Brain pericyte (primary cell): Measurements from ENCODE around the gene SLFN14.
"Not testable (repeated sequence)": the region's sequence is repeated elsewhere in the genome, so short reads cannot be mapped to it uniquely, and the experiment has no call there.

ENCODE experiments used
- DNase-seq: peaks from one replicate; pipeline ENCODE4 v3.0.0-alpha.2; 2012; ENCODE audit warnings: low read depth, low spot score

SLFN14 gene

DNA sequence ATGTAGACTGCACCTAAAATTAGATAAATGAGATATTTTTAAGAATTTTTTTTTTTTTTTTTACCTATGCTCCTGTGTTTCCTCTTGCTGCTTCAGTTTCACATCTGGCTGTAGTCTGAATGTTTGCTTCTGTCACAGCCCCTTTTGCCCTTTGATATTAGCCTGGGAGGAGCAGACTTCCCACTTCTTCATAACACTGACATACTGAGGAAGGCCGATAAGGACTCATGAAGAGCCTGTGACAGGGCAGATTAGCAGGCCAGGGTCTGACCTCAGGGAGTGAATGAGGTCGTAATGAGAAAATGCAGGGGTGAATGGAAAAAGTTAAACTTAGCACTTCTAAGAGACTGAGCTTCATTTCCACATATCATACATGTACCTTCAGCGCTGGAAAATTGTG lies at the start of gene SLFN14:
TSS of gene SLFN14 (minus strand) at position 117 of the 400 bp plus-strand sequence. CDS start 2,757 bp downstream, outside the sequence.
- DNase-seq = no peak

DNA sequence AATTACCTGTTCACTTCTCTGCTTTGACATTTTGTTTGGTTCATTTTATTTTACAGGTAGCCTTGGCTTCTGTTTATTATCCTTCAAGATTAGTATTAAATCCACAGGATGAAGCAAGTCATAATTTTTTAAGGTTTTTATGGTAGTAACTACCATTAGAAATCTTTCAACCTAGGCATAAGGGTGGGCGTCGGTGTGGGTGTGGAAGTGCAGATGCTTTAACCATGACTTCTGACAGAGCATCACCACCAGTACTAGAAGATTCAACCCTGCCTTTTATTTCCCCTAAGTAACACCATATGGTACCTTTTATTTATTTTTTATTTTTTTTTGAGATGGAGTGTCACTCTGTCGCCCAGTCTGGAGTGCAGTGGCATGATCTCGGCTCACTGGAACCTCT lies 49.2 kb upstream of the SLFN14 start:
- no peak for DNase-seq

DNA sequence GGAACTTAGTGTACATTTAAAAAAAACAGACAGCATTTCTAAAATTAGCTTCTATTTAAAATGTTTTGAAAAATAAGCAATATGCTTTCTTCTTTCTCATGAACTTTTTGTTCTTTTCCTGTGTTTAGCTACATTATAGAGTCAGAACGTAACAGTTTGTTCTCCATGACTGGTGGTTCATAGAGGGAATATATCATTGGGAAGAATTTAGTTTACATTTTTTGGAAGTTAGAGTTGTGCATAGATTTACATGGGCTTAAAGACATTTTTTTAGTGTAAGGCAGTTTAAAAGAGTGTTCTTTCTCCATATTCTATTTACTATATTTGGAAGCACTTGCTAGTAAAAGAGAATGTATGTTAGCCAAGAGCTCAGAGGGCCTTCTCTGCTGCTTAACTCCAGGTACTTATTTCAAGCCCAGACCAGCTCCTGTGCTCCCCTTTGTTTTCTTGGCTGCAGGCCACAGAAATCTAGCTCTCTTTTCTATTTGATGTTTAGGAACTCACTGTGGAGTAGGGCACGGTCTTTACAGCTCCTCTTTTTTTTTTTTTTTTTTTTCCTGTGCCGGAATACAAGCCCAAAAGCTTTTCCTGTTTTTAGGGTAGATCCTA lies 46.7 kb upstream of the SLFN14 start:
- DNase-seq = no peak

DNA sequence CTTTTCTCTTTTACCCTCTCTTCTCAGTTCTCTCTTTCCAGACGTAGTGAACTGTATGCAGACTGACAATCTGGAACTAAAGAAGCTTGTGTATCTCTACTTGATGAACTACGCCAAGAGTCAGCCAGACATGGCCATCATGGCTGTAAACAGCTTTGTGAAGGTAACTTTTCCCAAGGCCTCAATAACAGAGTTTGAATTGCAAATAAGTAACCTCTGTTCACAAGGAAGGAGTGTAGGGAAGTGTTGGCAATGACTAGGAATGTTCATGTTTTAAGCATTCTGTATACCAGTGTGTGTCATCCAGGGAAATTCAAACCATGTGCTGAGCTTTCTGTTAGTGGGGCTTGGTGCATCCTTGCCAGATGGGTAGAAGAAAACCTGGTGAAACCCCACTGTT lies 45.1 kb upstream of the SLFN14 start:
- DNase-seq = no peak

DNA sequence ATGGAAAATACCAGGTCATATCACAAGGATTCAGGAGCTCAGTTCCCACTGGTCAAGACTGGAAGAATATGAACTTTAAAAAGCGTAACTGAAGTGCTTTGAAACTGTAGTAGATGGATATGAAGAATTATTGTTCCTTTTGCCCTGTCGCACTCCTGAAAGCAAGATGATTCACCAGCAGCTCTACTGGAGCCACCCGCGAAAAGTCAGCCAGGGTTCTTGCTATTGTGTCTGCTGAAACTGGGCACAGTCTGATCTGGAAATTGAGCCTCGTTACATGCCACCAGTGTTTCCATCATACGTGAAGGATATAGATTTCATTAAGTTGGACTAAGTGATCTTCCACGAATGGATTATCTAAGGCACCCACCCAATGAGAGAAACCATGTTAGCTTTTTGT lies 43.1 kb upstream of the SLFN14 start:
- no peak for DNase-seq

DNA sequence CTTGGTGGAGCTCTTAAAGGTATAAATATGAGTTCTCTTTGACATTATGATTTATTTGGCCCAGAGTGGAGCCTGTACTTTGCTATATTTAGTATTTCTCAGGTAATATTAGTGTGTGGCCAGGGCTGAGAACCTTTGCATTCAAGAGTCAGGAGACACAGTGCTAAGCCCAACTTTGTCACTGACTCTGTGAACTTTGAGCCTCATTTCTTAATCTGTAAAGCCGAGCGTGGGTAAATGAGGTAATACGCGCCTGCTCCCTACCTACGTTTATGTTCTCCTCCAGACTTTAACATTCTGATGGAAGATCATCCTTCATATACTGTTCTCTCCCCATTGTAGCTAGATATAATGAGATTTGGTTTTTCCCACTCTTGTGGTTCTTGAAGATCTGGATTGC lies 37.0 kb upstream of the SLFN14 start:
- DNase-seq = no peak

DNA sequence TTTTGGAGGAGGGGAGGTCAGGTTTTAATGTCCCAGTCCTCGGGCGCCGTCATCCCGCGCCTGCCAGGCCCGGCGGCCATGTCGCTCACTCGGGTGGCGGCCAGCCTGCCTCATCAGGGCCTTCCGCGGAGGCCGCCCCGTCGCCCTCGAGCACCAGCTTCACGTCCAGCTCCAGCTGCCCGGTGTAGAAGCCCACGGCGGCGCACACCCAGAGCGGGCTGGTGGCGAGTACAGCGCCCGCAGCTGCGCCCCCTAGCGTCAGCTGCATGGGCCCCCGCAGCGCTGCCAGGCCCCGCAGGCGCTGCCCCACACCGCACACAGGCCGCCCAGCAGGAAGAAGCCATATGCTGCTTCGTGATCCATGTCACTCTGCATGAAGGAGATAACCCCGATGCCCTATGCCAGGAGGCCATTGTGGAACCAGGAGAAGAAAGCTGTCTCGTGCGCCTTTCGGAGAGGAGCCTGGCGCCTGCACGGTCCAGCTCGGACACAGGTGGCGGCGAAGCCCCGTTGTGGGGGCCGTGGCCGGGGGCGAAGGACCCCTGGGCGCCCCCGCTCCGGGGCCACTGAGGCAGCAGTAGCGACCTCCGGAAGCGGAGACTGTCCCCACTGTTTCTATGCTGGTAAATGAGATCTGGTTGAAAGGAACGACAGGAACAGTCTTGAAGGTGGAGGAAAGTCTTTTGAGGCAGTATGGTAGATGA lies 36.1 kb upstream of the SLFN14 start:
- no peak for DNase-seq

DNA sequence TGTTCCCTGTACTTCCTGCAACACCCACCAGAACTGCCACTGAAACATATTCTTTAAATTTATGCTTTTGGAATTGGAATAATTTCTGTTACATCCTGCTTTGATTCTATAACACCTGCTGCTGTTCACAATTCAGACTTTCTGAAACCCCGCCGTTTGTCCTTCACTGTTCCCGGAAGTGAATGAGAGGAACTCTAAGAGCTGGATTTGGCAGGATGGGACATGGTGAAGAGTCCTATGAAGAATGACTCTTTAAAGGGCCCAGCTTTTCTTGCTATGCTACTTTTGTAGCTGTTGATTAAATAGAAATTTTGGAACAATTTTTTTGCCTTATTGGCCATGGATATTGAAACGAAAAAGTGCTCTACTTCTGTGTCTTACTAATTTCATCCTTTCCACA lies 35.5 kb upstream of the SLFN14 start:
- no peak for DNase-seq

DNA sequence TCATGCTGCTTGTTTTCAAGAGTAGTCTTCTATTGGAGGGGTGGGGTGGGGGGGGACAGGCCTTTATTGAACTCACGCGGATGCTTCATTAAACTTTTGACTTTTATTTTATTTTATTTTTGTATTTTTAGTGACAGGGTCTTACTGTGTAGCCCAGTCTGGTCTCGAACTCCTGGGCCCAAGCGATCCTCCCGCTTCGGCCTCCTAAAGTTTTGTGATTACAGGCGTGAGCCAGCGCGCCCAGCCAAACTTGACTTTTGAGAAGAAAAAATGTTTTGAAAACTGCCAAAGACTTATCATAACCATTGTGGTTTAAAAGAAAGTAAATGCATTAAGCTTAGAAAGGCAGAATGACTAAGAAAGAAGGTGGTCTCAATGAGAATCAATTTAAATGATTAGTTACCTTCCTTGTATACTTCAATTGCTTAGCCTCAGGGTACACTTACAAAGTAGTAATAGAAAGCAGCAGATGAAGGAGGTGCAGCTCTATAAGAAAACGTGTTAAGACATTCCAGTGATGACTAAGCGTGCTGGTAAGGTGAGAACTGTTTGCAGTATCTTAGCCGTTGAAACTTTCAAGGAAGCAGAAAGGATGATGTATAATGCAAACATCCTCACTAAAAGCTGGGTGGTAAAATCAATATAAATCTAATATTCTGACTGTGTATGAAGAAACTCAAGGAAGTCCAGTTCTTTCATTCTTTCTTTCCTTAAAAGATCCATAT lies 27.7 kb upstream of the SLFN14 start:
- no peak for DNase-seq

DNA sequence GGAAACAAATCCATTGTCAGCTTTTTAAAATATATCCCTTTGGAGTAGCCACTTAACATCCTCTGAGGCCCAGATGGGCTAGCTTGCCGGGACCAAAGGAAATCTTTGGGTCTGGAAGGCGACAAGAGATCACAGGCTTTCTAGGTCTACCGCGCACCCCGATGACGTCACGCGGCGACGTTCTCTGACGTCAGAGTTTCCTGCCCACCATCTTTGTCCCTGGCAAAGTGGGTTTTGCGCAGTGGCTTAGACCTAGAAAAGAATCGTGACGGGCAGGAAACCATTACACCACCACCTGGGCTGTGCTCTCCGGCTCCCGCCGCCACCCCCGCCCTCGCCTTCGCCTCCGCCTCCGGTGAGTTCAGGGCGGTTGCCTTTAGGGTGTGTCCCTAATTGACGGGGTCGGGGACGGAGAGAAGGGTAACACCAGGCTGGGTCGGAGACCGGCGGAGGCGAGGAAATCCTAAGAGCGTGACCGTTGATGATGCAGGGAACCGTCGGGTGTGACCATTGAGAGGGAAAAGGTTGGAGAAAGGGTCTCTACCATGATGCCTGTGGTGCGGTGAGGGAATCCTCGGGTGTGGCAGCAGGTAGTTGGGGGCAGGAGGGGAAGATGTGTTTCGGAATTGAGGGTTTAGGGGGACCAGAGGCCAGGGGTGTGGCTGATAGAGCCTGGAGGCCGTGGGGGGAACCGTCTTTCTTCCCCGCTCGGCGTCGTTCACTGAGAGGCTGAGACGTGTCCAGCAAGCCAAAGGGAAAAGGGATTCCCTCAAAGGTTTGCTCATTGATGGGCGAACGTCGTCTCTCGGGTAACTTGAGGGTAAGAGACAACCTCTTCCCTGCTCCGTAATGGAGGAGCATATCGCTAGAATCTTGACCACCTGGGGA lies 26.7 kb upstream of the SLFN14 start, which contains the start of gene AP2B1:
TSS of gene AP2B1 (plus strand) at position 249 of the 888 bp plus-strand sequence. CDS start 6,709 bp downstream, outside the sequence.
- DNase-seq = peak; percentile 95

DNA sequence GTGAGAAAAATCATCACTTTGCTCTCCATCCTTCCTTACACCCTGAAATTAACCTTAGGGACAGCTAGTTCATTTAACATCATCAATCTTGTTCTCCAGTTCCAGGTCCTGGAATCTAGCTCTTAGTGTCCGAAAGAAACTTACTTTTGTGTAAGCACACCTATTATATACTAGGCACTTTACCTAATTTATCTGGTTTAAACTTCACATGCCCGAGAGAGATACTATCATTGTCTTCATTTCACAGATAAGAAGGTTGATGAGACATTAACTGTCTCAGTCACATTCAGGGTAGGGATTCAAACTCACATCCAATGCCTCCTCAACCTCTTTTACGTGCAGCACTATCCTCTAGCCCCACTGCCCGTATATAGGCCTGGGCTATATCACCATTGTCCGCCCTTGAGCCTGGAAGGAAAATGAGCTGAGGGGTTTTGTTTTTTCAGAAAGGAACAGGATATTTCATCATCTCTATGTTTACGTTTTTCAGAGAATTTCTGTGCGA lies 26.0 kb upstream of the SLFN14 start:
- DNase-seq = no peak

DNA sequence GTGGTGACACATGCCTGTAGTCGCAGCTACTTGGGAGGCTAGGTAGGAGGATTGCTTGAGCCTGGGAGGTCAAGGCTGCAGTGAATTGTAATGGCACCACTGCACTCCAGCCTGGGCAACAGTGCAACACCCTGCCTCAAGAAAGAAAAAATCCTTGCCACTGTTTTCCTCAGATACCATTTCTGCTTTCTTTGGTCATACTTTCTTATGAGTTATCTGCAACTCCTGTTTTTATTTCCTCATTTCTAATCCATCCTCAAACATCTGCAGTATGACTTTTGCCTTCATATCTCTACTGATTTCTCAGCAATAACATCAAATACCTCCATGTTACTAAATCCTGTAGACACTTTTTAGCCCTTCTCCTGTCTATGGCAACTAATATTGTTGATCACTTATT lies 23.4 kb upstream of the SLFN14 start:
- DNase-seq = no peak

DNA sequence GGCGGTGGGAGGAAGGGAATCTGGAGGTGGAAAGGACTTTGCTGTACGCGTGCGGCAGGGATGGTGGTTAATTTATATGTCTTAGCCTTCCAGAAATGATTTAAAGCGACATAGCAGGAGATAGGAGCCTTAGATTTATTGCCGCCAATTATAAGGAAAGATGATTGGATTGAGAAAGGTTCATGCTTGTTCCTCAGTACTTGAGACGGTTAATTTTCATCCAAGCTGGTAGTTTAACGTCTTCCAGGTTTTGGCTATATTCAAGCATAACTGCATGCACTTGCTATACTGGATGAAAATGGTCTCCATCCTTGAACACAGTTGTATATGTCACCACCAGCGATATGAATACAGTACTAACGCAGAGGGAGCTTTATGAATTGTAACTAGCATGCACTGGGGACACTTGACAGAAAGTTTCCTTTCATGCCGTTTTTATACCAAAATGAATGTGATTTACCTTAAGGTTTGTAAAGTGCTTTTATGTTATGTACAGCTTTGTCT lies 18.4 kb upstream of the SLFN14 start:
- DNase-seq = no peak

DNA sequence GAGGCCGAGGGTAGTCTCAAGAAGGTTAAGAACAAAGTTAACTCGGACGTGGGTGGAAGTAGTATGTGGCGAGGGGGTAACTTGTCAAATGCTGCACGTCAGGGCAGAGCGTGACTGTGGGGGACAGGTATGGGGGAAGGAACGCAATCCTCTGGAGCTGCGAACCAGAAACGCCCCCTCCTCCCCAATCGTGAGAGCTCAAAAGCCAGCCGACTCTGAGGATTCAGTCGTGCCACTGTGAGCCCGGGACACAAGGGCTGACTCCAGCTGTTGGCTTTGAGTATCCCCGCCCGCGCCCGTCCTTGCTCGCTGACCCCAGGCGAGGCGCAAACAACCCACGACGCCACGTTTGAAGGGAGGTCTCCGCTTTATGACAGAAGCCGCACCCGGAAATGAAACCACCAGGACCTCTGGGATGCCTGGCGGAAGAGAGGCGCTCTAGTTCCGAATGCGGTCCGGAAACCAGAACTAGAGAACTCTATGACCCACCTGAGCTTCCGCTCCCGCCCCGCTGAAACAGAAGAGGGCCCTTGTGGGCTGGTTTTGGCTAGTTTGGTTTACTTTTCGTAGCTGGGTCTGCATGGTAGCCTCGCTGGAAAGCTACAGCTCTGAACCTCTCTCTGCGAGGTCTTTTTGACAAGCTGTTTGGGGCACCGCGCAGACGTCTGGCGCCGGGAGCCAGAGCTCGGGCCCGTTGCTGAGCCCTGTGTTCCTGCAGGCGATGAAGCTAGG lies 17.7 kb upstream of the SLFN14 start, which contains the start of gene PEX12:
TSS of gene PEX12 (minus strand) at position 375 of the 732 bp plus-strand sequence. CDS start 550 bp downstream, outside the sequence.
- DNase-seq = no peak

DNA sequence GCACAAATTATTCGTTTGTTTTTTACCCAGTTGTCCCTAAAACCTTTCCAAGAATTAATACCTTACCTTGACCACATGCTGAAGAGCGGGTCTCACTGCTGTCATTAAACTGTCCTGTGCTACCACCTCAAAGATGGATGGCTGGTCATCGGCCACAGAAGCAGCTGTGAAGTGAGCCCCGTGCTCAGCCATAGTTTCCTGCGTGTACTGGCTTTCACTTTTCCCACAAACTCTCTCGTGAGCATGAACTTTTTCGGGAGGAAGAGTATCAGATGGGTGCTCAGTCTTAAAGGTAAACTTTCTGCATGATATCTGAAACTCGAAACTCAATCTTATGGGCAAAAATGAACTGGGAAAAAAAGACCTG lies 17.2 kb upstream of the SLFN14 start:
- DNase-seq = no peak

DNA sequence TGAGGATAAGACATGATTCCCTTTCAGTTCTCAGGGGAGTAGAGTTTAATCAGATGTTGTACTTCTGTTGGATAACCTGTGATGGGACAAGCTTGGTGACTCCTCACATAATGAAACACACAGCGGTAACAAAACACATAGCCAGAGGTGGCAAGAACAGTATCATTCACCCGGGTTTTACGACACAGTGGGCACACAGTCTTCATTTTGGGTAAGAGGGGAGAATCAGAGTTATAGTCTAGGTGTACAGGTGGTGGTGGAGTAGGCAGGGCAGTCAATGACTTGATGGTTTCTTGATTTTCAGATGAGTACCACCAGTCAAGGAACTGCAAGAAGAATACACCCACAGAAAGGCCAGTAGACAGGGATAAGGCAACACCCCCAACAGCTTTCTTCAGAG lies 15.1 kb upstream of the SLFN14 start:
- no peak for DNase-seq

DNA sequence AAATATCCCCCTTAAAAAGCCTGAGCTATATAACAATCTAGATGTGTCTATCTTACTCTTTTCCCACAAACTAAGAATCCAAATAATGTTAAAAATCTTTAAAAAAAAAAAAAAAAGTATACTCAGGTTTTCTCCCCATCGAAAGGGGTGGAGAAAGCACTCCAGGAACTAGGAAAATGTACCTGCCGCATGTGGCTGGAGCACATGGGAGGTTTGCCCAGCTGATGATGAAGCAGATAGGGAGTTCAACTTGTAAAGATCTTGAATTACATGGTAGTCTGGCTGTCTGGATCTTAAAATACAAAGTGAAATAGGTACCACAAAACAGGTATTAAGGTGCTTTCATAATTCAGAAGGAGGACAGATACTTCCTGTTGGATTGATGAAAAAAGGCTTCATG lies 8.8 kb upstream of the SLFN14 start:
- DNase-seq = no peak

DNA sequence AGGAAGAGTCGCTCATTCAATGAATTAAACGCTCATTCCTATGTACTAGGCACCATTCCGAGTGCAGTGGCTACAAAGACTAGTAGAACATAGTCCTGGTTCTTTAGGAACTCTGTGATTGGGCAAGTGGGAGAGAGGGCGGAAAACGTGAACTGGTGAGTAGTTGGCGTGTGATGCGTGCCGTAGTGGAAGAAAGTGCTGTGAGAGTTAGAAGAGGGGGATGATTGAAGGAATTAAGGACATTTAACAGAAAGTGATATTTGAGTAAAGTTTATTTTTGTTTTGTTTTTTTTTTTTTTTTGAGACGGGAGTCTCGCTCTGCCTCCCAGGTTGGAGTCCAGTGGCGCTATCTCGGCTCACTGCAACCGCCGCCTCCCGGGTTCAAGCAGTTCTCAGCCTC lies 7.9 kb upstream of the SLFN14 start:
- DNase-seq = no peak

DNA sequence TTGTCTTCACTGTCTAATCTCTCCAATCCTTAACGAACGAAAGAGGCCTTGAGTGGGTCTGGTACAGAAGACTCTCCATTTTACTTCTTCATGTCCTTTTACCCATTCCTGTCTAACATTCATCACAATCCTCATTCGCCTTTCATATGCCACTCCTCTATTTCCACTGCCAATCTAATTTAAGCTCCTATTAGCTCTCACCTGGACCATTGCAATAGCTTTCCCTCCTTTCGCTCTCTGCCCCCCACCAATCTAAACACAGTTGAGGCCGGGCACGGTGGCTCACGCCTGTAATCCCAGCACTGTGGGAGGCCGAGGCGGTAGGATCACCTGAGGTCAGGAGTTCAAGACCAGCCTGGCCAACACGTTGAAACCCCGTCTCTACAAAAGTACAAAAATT lies 6.3 kb upstream of the SLFN14 start:
- DNase-seq = no peak

DNA sequence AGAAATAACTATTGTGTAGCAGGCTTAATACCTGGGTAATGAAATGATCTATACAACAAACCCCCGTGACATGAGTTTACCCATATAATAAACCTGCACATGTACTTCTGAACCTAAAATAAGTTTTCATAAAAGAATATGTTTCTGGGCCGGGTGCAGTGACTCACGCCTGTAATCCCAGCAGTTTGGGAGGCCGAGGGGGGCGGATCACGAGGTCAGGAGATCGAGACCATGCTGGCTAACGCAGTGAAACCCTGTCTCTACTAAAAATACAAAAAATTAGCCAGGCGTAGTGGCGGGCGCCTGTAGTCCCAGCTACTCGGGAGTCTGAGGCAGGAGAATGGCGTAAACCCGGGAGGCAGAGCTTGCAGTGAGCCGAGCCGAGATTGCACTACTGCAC lies 2.6 kb upstream of the SLFN14 start:
- DNase-seq = not testable (repeated sequence)
